Fibroblast of lung (primary cell): ENCODE data around the gene IL6R. TPM values are rescaled to one million over a fixed set of nuclear protein-coding genes. Genes with fewer than 3 reads are reported as not detected.
A peak's percentile ranks its signal among the peaks of the same experiment; 100 is the strongest.
"Not testable (repeated sequence)": the region's sequence is repeated elsewhere in the genome, so short reads cannot be mapped to it uniquely, and the experiment has no call there.

Experiments
- DNase-seq, 2 donors: peaks; one replicate each; pipeline versions ENCODE4 v3.0.0 to v3.0.0-alpha.2; 2010; ENCODE audit warnings: low read depth in 2 of 2
- H2AFZ ChIP-seq: 2 replicates; pipeline ENCODE4 v1.5.1; 2012; ENCODE audit warnings: low read length, control low read depth, inconsistent platforms
- H3K27ac ChIP-seq: 2 replicates; pipeline ENCODE4 v1.5.1; 2011; ENCODE audit warnings: low read length, control low read depth; ENCODE audit not compliant: insufficient read depth
- H3K27me3 ChIP-seq: 2 replicates; pipeline ENCODE4 v1.5.1; 2011; ENCODE audit warnings: mild to moderate bottlenecking, low read length; ENCODE audit not compliant: control insufficient read depth, insufficient read depth
- H3K36me3 ChIP-seq: 2 replicates; pipeline ENCODE4 v1.5.1; 2011; ENCODE audit warnings: low read length; ENCODE audit not compliant: control insufficient read depth, insufficient read depth
- H3K4me1 ChIP-seq: 2 replicates; pipeline ENCODE4 v1.5.1; 2011; ENCODE audit warnings: low read length; ENCODE audit not compliant: control insufficient read depth, insufficient read depth; ENCODE audit errors: extremely low read depth
- H3K4me2 ChIP-seq: 2 replicates; pipeline ENCODE4 v1.5.1; 2011; ENCODE audit warnings: low read length, control low read depth; ENCODE audit not compliant: insufficient read depth; ENCODE audit errors: extremely low read depth
- H3K4me3 ChIP-seq, 4 experiments: fragments of 200-600 bp in 1 of 4; sonication (generic) in 1 of 4; replicated peaks in 1 of 4; 2 replicates each; pipeline ENCODE4 v1.5.1; 2011 to 2016; ENCODE audit warnings: low read length in 4 of 4, low read depth in 3 of 4, mild to moderate bottlenecking in 3 of 4, control low read depth in 2 of 4, inconsistent platforms in 1 of 4, mixed read lengths in 1 of 4; ENCODE audit not compliant: insufficient read depth in 1 of 4; ENCODE audit errors: control extremely low read depth in 1 of 4
- H3K79me2 ChIP-seq: 2 replicates; pipeline ENCODE4 v1.5.1; 2012; ENCODE audit warnings: mild to moderate bottlenecking, low read length, inconsistent platforms; ENCODE audit not compliant: control insufficient read depth, insufficient read depth
- H3K9ac ChIP-seq: 2 replicates; pipeline ENCODE4 v1.5.1; 2011; ENCODE audit warnings: mild to moderate bottlenecking, low read length, control low read depth; ENCODE audit not compliant: insufficient read depth
- H3K9me3 ChIP-seq: 2 replicates; pipeline ENCODE4 v1.5.1; 2012; ENCODE audit warnings: low read depth, low read length; ENCODE audit not compliant: control insufficient read depth, insufficient read depth
- H4K20me1 ChIP-seq: 2 replicates; pipeline ENCODE4 v1.5.1; 2011; ENCODE audit warnings: low read length; ENCODE audit not compliant: control insufficient read depth, insufficient read depth; ENCODE audit errors: extremely low read depth
- CTCF ChIP-seq, 2 donors: IDR thresholded peaks in 1 of 2; conservative IDR thresholded peaks in 1 of 2; 1 replicate in 1 of 2; 2 replicates in 1 of 2; pipeline ENCODE4 v1.5.1; 2011 to 2012; ENCODE audit warnings: low read length in 2 of 2, control low read depth in 1 of 2, inconsistent platforms in 1 of 2, low read depth in 1 of 2, mild to moderate bottlenecking in 1 of 2
- EZH2 ChIP-seq: IDR thresholded peaks from 2 replicates; pipeline ENCODE4 v1.5.1; 2012; ENCODE audit warnings: low read length, control low read depth, mild to moderate bottlenecking; ENCODE audit errors: missing control alignments
- polyA minus RNA-seq: library from RNA; depleted of rRNA, polyadenylated mRNA; stranded (reverse); fragments of >200 nt; gene quantifications from 2 replicates; pipeline ENCODE4 v1.2.3, GENCODE V29; 2011; ENCODE audit warnings: low replicate concordance
- polyA plus RNA-seq, 2 donors: library from polyadenylated mRNA; depleted of rRNA in 1 of 2; stranded (reverse) in 1 of 2; unstranded in 1 of 2; fragments of >200 nt; gene quantifications; 2 replicates each; pipeline ENCODE4 v1.2.1, GENCODE V29; 2011 to 2012; ENCODE audit warnings: missing spikeins in 1 of 2
- total RNA-seq: library from RNA; depleted of rRNA; stranded (reverse); fragments of >200 nt; gene quantifications from 2 replicates; pipeline ENCODE4 v1.2.1, GENCODE V29; 2014

The IL6R gene
- total RNA-seq (12.8 and 21.0 TPM in 2 replicates), polyA plus RNA-seq (14.5 and 22.7 TPM in 2 replicates), polyA minus RNA-seq (58.6 and 102 TPM in 2 replicates)
- polyA plus RNA-seq (2012): 6.8 and 14.9 TPM in 2 replicates

- Histone ChIP-seq H3K36me3 (no peaks in the 10 kb centered on the region), H3K27me3 (peaks cover 5% of the 10 kb centered on the region), H3K4me1 (peaks cover 13% of the 10 kb centered on the region), H3K4me2 (peak within 1 kb of the TSS; percentile 93), H3K9me3 (no peaks in the 10 kb centered on the region), H3K9ac (peak within 1 kb of the TSS; percentile 93), H4K20me1 (no peaks in the 10 kb centered on the region), H3K4me3 (peak within 1 kb of the TSS; percentile 53 to 98 (median 67)), H3K79me2 (peaks cover 16% of the 10 kb centered on the region), H2AFZ (no peak within 1 kb of the TSS), H3K27ac (peak within 1 kb of the TSS; percentile 91)
- TF ChIP-seq EZH2 (no peak), CTCF (conservative IDR thresholded peaks at IDR 0.05 in 1 of 2, IDR thresholded peaks at IDR 0.05 in 1 of 2; ENCODE audit: low read depth in 1 of 2, low read length in 2 of 2) (peak; percentile 9 to 30)
- DNase-seq: peak; percentile 89 to 91
Observed at GRCh38 chr1:154404984-154405746, at the start of gene IL6R. IL6R (plus strand) TSS chr1:154405343; CDS start chr1:154405630, 287 bp downstream.

- Histone ChIP-seq H3K27me3 (peaks cover 4% of the 10 kb centered on the region), H2AFZ (no peak overlapping the region), H3K27ac (no peak overlapping the region), H3K79me2 (no peaks in the 10 kb centered on the region), H3K9me3 (no peaks in the 10 kb centered on the region), H3K4me3 (no peak overlapping the region), H3K9ac (no peak overlapping the region), H3K4me1 (peaks cover 3% of the 10 kb centered on the region), H4K20me1 (no peaks in the 10 kb centered on the region), H3K4me2 (no peak overlapping the region), H3K36me3 (no peaks in the 10 kb centered on the region)
- TF ChIP-seq CTCF (conservative IDR thresholded peaks at IDR 0.05 in 1 of 2, IDR thresholded peaks at IDR 0.05 in 1 of 2; ENCODE audit: low read depth in 1 of 2, low read length in 2 of 2) (no peak), EZH2 (no peak)
- no peak for DNase-seq
Observed at GRCh38 chr1:154358519-154358918, 46.6 kb upstream of the IL6R start.

GRCh38 chr1:154360288-154360687 is 44.9 kb upstream of the IL6R start:
- H2AFZ ChIP-seq: no peak overlapping the region
- no peak for DNase-seq
- H3K27ac ChIP-seq: no peak overlapping the region
- H4K20me1 ChIP-seq: no peaks in the 10 kb centered on the region
- no peak overlapping the region for H3K4me2 ChIP-seq
- no peaks in the 10 kb centered on the region for H3K4me1 ChIP-seq
- no peak overlapping the region for H3K9ac ChIP-seq
- no peak overlapping the region for H3K4me3 ChIP-seq
- TF ChIP-seq EZH2 (no peak), CTCF (conservative IDR thresholded peaks at IDR 0.05 in 1 of 2, IDR thresholded peaks at IDR 0.05 in 1 of 2; ENCODE audit: low read depth in 1 of 2, low read length in 2 of 2) (no peak)
- no peaks in the 10 kb centered on the region for H3K36me3 ChIP-seq
- H3K79me2 ChIP-seq: no peaks in the 10 kb centered on the region
- H3K27me3 ChIP-seq: peaks cover 4% of the 10 kb centered on the region
- no peaks in the 10 kb centered on the region for H3K9me3 ChIP-seq

- H3K36me3 ChIP-seq, H3K27ac ChIP-seq, DNase-seq, H3K9me3 ChIP-seq, H3K4me1 ChIP-seq, H3K4me2 ChIP-seq, H3K79me2 ChIP-seq, H2AFZ ChIP-seq, H3K9ac ChIP-seq, H3K4me3 ChIP-seq, H3K27me3 ChIP-seq, H4K20me1 ChIP-seq: not testable (repeated sequence)
Observed at GRCh38 chr1:154360881-154361280, 44.3 kb upstream of the IL6R start.
